Melanocyte of skin (primary cell): ENCODE results near the gene UBR7. TPM values are rescaled to one million over a fixed set of nuclear protein-coding genes. Genes with fewer than 3 reads are reported as not detected.

Source experiments
- total RNA-seq, 2 donors: library from RNA; depleted of rRNA; stranded (reverse); fragments of >200 nt; gene quantifications; 2 replicates each; pipeline ENCODE4 v1.2.3, GENCODE V29; 2012

The UBR7 gene
- 10 to 100 TPM; 26.8 to 49.0 TPM for total RNA-seq

GRCh38 chr14:93206793-93207467 lies at the start of gene UBR7, which contains the start of gene GON7:
UBR7 (plus strand) TSS chr14:93207256; CDS start chr14:93207292, 36 bp downstream.
GON7 (minus strand) TSS chr14:93207065; CDS start chr14:93207037, 28 bp downstream.

GRCh38 chr14:93184391-93185348 lies 22.4 kb upstream of the UBR7 start, which contains the start of the genes LYSET and MOAP1:
LYSET (plus strand) TSS chr14:93185317; CDS start chr14:93185406, 89 bp downstream.
MOAP1 (minus strand) TSS chr14:93184897; CDS start chr14:93184242, 655 bp downstream.

Other genes starting within 250 kb of the UBR7 start
- gene ITPK1, start 91.3 kb upstream of the UBR7 start, total RNA-seq, result 10 to 100 TPM; 75.0 to 76.6 TPM
- gene MOAP1, start 22.4 kb upstream of the UBR7 start, total RNA-seq, result 10 to 100 TPM; 24.8 to 33.6 TPM
- gene LYSET, start 21.9 kb upstream of the UBR7 start, total RNA-seq, result 10 to 100 TPM; 32.3 to 56.3 TPM
- gene GON7, start 191 bp upstream of the UBR7 start, total RNA-seq, result 10 to 100 TPM; 13.4 to 23.6 TPM
- 10 to 100 TPM; 13.1 to 14.7 TPM for gene BTBD7, start 125.8 kb downstream of the UBR7 start, total RNA-seq
- gene COX8C, start 139.9 kb downstream of the UBR7 start, total RNA-seq, result not detected
- under 1 TPM in 1 of 2 donors, not detected in 1; under 0.01 TPM for gene UNC79, start 223.7 kb downstream of the UBR7 start, total RNA-seq